ES-I3 (cell line): ENCODE data around the gene ST3GAL6.

ENCODE experiments used
- H3K36me3 ChIP-seq: 2 replicates; pipeline ENCODE4 v1.6.1; 2013; ENCODE audit warnings: mild to moderate bottlenecking, low read length, control low read depth, moderate library complexity; ENCODE audit not compliant: insufficient read depth
- H3K4me1 ChIP-seq: 2 replicates; pipeline ENCODE4 v1.6.1; 2013; ENCODE audit warnings: mild to moderate bottlenecking, control low read depth, low read length; ENCODE audit not compliant: insufficient read depth
- H3K9ac ChIP-seq: 2 replicates; pipeline ENCODE4 v1.6.1; 2013; ENCODE audit warnings: low read depth, mild to moderate bottlenecking, low read length, moderate library complexity
- H3K9me3 ChIP-seq: 2 replicates; pipeline ENCODE4 v1.6.1; 2013; ENCODE audit warnings: mild to moderate bottlenecking, low read length, moderate library complexity; ENCODE audit not compliant: control insufficient read depth, insufficient read depth

The ST3GAL6 gene

GRCh38 chr3:98750276-98750919 lies 12.7 kb upstream of the ST3GAL6 start:
- Histone ChIP-seq H3K4me1 (peaks cover 8% of the 10 kb centered on the region; the same call in 1 of the 2 replicates), H3K9ac (no peak overlapping the region), H3K36me3 (no peaks in the 10 kb centered on the region), H3K9me3 (no peaks in the 10 kb centered on the region)

GRCh38 chr3:98754483-98754882 lies 8.7 kb upstream of the ST3GAL6 start:
- Histone ChIP-seq H3K4me1 (peaks cover 6% of the 10 kb centered on the region; the same call in 1 of the 2 replicates), H3K9ac (no peak overlapping the region), H3K36me3 (no peaks in the 10 kb centered on the region), H3K9me3 (no peaks in the 10 kb centered on the region)

- H3K4me1 ChIP-seq = no peaks in the 10 kb centered on the region
Observed at GRCh38 chr3:98755601-98756000, 7.5 kb upstream of the ST3GAL6 start.

GRCh38 chr3:98759629-98760028 lies 3.5 kb upstream of the ST3GAL6 start:
- no peaks in the 10 kb centered on the region for H3K4me1 ChIP-seq
- no peak overlapping the region for H3K9ac ChIP-seq

More at GRCh38 chr3:98755601-98756000, 7.5 kb upstream of the ST3GAL6 start:
- Histone ChIP-seq H3K36me3 (no peaks in the 10 kb centered on the region), H3K9ac (no peak overlapping the region), H3K9me3 (no peaks in the 10 kb centered on the region)

GRCh38 chr3:98761643-98762229 lies 1.4 kb upstream of the ST3GAL6 start:
- Histone ChIP-seq H3K4me1 (no peaks in the 10 kb centered on the region), H3K9me3 (no peaks in the 10 kb centered on the region), H3K9ac (no peak overlapping the region), H3K36me3 (no peaks in the 10 kb centered on the region)

More at GRCh38 chr3:98759629-98760028, 3.5 kb upstream of the ST3GAL6 start:
- Histone ChIP-seq H3K9me3 (no peaks in the 10 kb centered on the region), H3K36me3 (no peaks in the 10 kb centered on the region)

GRCh38 chr3:98763819-98764418 lies 779 bp downstream of the ST3GAL6 start:
- no peak overlapping the region for H3K9ac ChIP-seq
- H3K36me3 ChIP-seq = no peaks in the 10 kb centered on the region
- no peaks in the 10 kb centered on the region for H3K9me3 ChIP-seq
- H3K4me1 ChIP-seq = no peaks in the 10 kb centered on the region

GRCh38 chr3:98764472-98764884 lies 1.3 kb downstream of the ST3GAL6 start:
- no peaks in the 10 kb centered on the region for H3K9me3 ChIP-seq
- no peaks in the 10 kb centered on the region for H3K36me3 ChIP-seq
- H3K9ac ChIP-seq = no peak overlapping the region
- H3K4me1 ChIP-seq = no peaks in the 10 kb centered on the region

- H3K4me1 ChIP-seq = no peaks in the 10 kb centered on the region; the same call in 1 of the 2 replicates
- no peaks in the 10 kb centered on the region for H3K9me3 ChIP-seq
- H3K36me3 ChIP-seq = no peaks in the 10 kb centered on the region
- no peak overlapping the region for H3K9ac ChIP-seq
Observed at GRCh38 chr3:98765721-98766120, 2.6 kb downstream of the ST3GAL6 start.

- Histone ChIP-seq H3K36me3 (no peaks in the 10 kb centered on the region), H3K9ac (no peak overlapping the region), H3K4me1 (no peaks in the 10 kb centered on the region; the same call in 1 of the 2 replicates), H3K9me3 (no peaks in the 10 kb centered on the region)
Observed at GRCh38 chr3:98766924-98767323, 3.8 kb downstream of the ST3GAL6 start.

GRCh38 chr3:98768961-98769360 lies 5.8 kb downstream of the ST3GAL6 start:
- Histone ChIP-seq H3K9me3 (no peaks in the 10 kb centered on the region), H3K4me1 (no peaks in the 10 kb centered on the region; the same call in 1 of the 2 replicates), H3K36me3 (no peaks in the 10 kb centered on the region), H3K9ac (no peak overlapping the region)

- Histone ChIP-seq H3K9me3 (no peaks in the 10 kb centered on the region), H3K36me3 (no peaks in the 10 kb centered on the region), H3K9ac (no peak overlapping the region), H3K4me1 (no peaks in the 10 kb centered on the region; the same call in 1 of the 2 replicates)
Observed at GRCh38 chr3:98769448-98769847, 6.3 kb downstream of the ST3GAL6 start.

- no peaks in the 10 kb centered on the region for H3K36me3 ChIP-seq
- H3K9me3 ChIP-seq = no peaks in the 10 kb centered on the region
- no peaks in the 10 kb centered on the region; the same call in 1 of the 2 replicates for H3K4me1 ChIP-seq
- no peak overlapping the region for H3K9ac ChIP-seq
Observed at GRCh38 chr3:98770261-98771039, 7.3 kb downstream of the ST3GAL6 start.

GRCh38 chr3:98772022-98772421 lies 8.9 kb downstream of the ST3GAL6 start:
- Histone ChIP-seq H3K9me3 (no peaks in the 10 kb centered on the region), H3K36me3 (no peaks in the 10 kb centered on the region), H3K9ac (no peak overlapping the region), H3K4me1 (no peaks in the 10 kb centered on the region; the same call in 1 of the 2 replicates)

- H3K9me3 ChIP-seq = no peaks in the 10 kb centered on the region
- H3K36me3 ChIP-seq = no peaks in the 10 kb centered on the region
- H3K9ac ChIP-seq = no peak overlapping the region
- no peaks in the 10 kb centered on the region; the same call in 1 of the 2 replicates for H3K4me1 ChIP-seq
Observed at GRCh38 chr3:98775459-98776139, 12.5 kb downstream of the ST3GAL6 start.
